PC-9 (cell line): ENCODE measurements around the gene LBR. TPM values are rescaled to one million over a fixed set of nuclear protein-coding genes. Genes with fewer than 3 reads are reported as not detected.

Source experiments
- BruUV-seq: library from RNA; stranded (reverse); fragments of 400-500 nt; replicated peaks from 2 replicates; lab custom pipeline; 2021; lab: Mats Ljungman, UMichigan
- CTCF ChIA-PET: fragments of 300-600 bp; sonication (Branson Sonifier 250); formaldehyde crosslinking; loops from one replicate; lab custom pipeline; 2022; ENCODE audit warnings: antibody characterized with exemption; lab: Charles Lee
- POLR2A ChIA-PET: fragments of 300-600 bp; sonication (Branson Sonifier 250); formaldehyde crosslinking; loops from one replicate; lab custom pipeline; 2022; ENCODE audit warnings: antibody characterized with exemption; ENCODE audit not compliant: unreplicated experiment; lab: Charles Lee
- DNase-seq, 2 experiments: peaks; one replicate each; pipeline versions ENCODE4 v3.0.0 to v3.0.0-alpha.2; 2015 to 2022; ENCODE audit warnings: mixed read lengths in 1 of 2
- H2AFZ ChIP-seq: fragments of 200-600 bp; sonication (generic); 2 replicates; pipeline ENCODE4 v1.8.1; 2017; ENCODE audit warnings: antibody characterized with exemption
- H3F3A ChIP-seq: fragments of 200-600 bp; sonication (generic); 2 replicates; pipeline ENCODE4 v1.8.1; 2017; ENCODE audit warnings: antibody characterized with exemption, mild to moderate bottlenecking, low read depth; ENCODE audit not compliant: insufficient read depth
- H3K27ac ChIP-seq: fragments of 200-600 bp; sonication (generic); 2 replicates; pipeline ENCODE4 v1.6.1; 2016; ENCODE audit warnings: mixed run types
- H3K27me3 ChIP-seq: fragments of 200-600 bp; sonication (generic); 2 replicates; pipeline ENCODE4 v1.6.1; 2016; ENCODE audit warnings: low read depth, mixed run types; ENCODE audit not compliant: insufficient read depth
- H3K36me3 ChIP-seq: fragments of 200-600 bp; sonication (generic); 2 replicates; pipeline ENCODE4 v1.6.1; 2016; ENCODE audit warnings: low read depth, mixed run types
- H3K4me1 ChIP-seq: fragments of 200-600 bp; sonication (generic); replicated peaks from 2 replicates; pipeline ENCODE4 v1.6.1; 2016; ENCODE audit warnings: mixed run types; ENCODE audit not compliant: insufficient read depth
- H3K4me2 ChIP-seq: fragments of 200-600 bp; sonication (generic); 2 replicates; pipeline ENCODE4 v1.6.1; 2017; ENCODE audit warnings: mixed run types
- H3K4me3 ChIP-seq: fragments of 200-600 bp; sonication (generic); 2 replicates; pipeline ENCODE4 v1.6.1; 2016; ENCODE audit warnings: mixed run types
- H3K79me2 ChIP-seq: fragments of 200-600 bp; sonication (generic); 2 replicates; pipeline ENCODE4 v1.6.1; 2017; ENCODE audit warnings: low read depth, mixed run types
- H3K9me2 ChIP-seq: fragments of 200-600 bp; sonication (generic); 2 replicates; pipeline ENCODE4 v1.8.1; 2017; ENCODE audit warnings: mild to moderate bottlenecking; ENCODE audit not compliant: insufficient read depth
- H3K9me3 ChIP-seq: fragments of 200-600 bp; sonication (generic); 2 replicates; pipeline ENCODE4 v1.8.1; 2016; ENCODE audit warnings: low read depth; ENCODE audit not compliant: insufficient read depth
- H4K20me1 ChIP-seq: fragments of 200-600 bp; sonication (generic); 2 replicates; pipeline ENCODE4 v1.8.1; 2017; ENCODE audit not compliant: insufficient read depth
- EZH2 ChIP-seq: fragments of 200-600 bp; sonication (generic); IDR thresholded peaks from 2 replicates; pipeline ENCODE4 v1.8.0; 2017; ENCODE audit warnings: antibody characterized with exemption, low read depth
- intact Hi-C: fragments of 100-400 bp; cut with micrococcal nuclease; formaldehyde crosslinking; loops from one replicate; pipeline ENCODE4 v1.10.0; 2022; ENCODE audit not compliant: unreplicated experiment
- total RNA-seq: library from RNA; stranded (reverse); gene quantifications from 2 replicates; pipeline ENCODE4 v1.2.3, GENCODE V29; 2021
- TF ChIP-seq, protein P1 (sequence below): fragments of 200-600 bp; sonication (generic); conservative IDR thresholded peaks from 2 replicates; pipeline ENCODE4 v1.6.1; 2017; ENCODE audit warnings: mixed run types, antibody characterized with exemption, mild to moderate bottlenecking, moderate library complexity

The LBR gene
- total RNA-seq, 1 experiment from 2014 or later = 158 TPM

DNA sequence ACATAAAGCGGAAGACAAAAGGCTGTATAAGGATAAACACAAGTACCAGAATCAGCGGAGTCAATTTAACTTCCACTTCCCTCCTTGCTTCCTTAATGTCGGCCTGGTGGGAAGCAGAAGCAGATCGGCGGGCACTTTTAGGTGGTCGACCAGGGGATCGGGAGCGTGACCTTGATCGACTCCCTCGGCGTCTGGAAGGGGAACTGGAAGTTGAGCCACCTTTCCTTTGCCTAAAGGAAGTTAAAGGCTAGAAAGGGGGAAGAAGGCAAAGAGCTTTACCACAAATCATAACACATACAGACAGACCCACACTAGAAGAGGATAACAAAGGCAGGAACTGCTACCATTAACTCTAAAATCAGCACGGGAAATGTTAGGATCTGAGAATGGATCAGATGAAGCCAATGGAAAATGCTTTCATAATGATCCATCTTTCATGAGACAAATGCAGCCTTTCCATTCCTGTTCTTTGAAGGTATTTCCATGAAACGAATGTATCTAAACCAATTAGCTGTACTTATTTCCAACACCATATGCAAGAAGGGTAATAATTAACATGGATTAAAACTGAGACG lies 5.7 kb downstream of the LBR start:
- no peak for DNase-seq
- Histone ChIP-seq H3K4me1 (peaks cover 50% of the 10 kb centered on the region), H3K36me3 (peaks cover 49% of the 10 kb centered on the region), H2AFZ (no peak overlapping the region), H3K9me3 (no peaks in the 10 kb centered on the region), H3K27me3 (no peaks in the 10 kb centered on the region), H3K9me2 (no peaks in the 10 kb centered on the region), H3K27ac (peak overlapping the region; percentile 23; the same call in 1 of the 2 replicates), H3K4me2 (0 out of 2 replicates have a peak overlapping the region, but pooled peaks have one; percentile 99), H3K79me2 (peaks cover 98% of the 10 kb centered on the region), H3F3A (peaks cover 61% of the 10 kb centered on the region), H3K4me3 (no peak overlapping the region), H4K20me1 (peaks cover 45% of the 10 kb centered on the region)
- intact Hi-C loops = no loop called here
- ChIA-PET CTCF (interaction anchor here (0.7 kb wide), 1 partner anchor 37 kb away, joined by 3 read pairs; no protein-coding TSS in a partner anchor), POLR2A (no interaction called here)
- TF ChIP-seq, protein P1, sequence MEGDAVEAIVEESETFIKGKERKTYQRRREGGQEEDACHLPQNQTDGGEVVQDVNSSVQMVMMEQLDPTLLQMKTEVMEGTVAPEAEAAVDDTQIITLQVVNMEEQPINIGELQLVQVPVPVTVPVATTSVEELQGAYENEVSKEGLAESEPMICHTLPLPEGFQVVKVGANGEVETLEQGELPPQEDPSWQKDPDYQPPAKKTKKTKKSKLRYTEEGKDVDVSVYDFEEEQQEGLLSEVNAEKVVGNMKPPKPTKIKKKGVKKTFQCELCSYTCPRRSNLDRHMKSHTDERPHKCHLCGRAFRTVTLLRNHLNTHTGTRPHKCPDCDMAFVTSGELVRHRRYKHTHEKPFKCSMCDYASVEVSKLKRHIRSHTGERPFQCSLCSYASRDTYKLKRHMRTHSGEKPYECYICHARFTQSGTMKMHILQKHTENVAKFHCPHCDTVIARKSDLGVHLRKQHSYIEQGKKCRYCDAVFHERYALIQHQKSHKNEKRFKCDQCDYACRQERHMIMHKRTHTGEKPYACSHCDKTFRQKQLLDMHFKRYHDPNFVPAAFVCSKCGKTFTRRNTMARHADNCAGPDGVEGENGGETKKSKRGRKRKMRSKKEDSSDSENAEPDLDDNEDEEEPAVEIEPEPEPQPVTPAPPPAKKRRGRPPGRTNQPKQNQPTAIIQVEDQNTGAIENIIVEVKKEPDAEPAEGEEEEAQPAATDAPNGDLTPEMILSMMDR = no peak
- no peak for TF ChIP-seq EZH2
- no TSS peak for BruUV-seq

DNA sequence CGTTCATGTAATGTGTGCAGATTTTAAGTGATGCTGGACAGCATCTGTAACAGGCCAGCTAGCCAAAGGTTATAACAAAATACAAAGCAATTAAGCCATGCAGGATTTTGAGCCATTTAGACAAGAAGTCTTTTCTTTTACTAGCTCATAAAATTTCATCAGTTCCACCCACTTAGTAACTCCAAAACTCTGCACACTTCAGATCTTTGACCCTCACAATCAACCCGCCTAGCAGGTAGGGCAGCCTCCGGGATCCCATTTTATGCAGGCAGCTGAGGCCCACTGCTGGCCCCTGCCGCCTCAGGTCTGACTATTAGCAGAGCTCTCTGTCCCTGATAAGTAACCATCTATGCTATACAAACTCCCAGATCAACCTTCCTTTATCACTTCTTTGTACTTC lies 9.2 kb downstream of the LBR start:
- H3K36me3 ChIP-seq = peaks cover 74% of the 10 kb centered on the region
- no TSS peak for BruUV-seq
- POLR2A ChIA-PET = no interaction called here

DNA sequence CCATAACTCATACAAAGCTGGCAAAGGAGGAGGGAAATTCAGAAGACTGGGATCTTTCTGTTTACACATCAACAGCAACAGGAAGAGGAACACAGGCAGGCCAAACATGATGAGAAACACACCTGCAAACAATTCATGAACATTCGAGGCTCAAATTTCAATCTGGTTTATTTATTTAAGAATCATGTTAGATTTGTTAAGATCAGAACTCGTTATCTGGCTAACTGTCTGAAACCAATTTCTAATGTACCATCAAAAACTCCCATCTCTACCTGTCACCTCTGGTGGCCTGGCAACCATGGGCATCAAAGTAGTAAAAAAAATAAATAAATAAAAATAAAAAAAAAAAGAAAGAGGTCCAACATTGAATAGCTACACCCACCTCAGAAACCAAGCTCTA lies 9.8 kb downstream of the LBR start:
- peaks cover 78% of the 10 kb centered on the region for H3K36me3 ChIP-seq
- H3K27ac ChIP-seq = no peak overlapping the region
- ChIA-PET POLR2A (interaction anchor here (0.5 kb wide), 1 partner anchor 534 kb away, joined by 10 read pairs; no protein-coding TSS in a partner anchor), CTCF (no interaction called here)
- H3K4me3 ChIP-seq = no peak overlapping the region
- TF ChIP-seq, protein P1 = no peak
- no peak for TF ChIP-seq EZH2
- peaks cover 25% of the 10 kb centered on the region; the same call in 1 of the 2 replicates for H4K20me1 ChIP-seq
- H2AFZ ChIP-seq = no peak overlapping the region
- H3K9me2 ChIP-seq = no peaks in the 10 kb centered on the region
- no peaks in the 10 kb centered on the region for H3K27me3 ChIP-seq
- H3F3A ChIP-seq = peaks cover 52% of the 10 kb centered on the region
- intact Hi-C loops = loop anchor here (10.0 kb wide), 1 partner anchor 567 kb away; no protein-coding TSS in a partner anchor
- H3K9me3 ChIP-seq = no peaks in the 10 kb centered on the region
- no TSS peak for BruUV-seq
- no peak for DNase-seq
- peaks cover 19% of the 10 kb centered on the region for H3K4me1 ChIP-seq
- H3K79me2 ChIP-seq = peaks cover 92% of the 10 kb centered on the region
- H3K4me2 ChIP-seq = no peak overlapping the region

More for the DNA sequence above, 9.2 kb downstream of the LBR start:
- CTCF ChIA-PET = no interaction called here
- no peak for TF ChIP-seq EZH2
- TF ChIP-seq, protein P1 = no peak
- Histone ChIP-seq H3K4me3 (no peak overlapping the region), H3K4me1 (peaks cover 24% of the 10 kb centered on the region), H3K27me3 (no peaks in the 10 kb centered on the region), H3K79me2 (peaks cover 92% of the 10 kb centered on the region), H2AFZ (no peak overlapping the region), H3K9me3 (no peaks in the 10 kb centered on the region), H3K9me2 (no peaks in the 10 kb centered on the region), H3K4me2 (no peak overlapping the region), H4K20me1 (peaks cover 27% of the 10 kb centered on the region; the same call in 1 of the 2 replicates), H3F3A (peaks cover 47% of the 10 kb centered on the region), H3K27ac (no peak overlapping the region)
- intact Hi-C loops = loop anchor here (10.0 kb wide), 1 partner anchor 566 kb away; no protein-coding TSS in a partner anchor
- DNase-seq = no peak
